Measurements from ENCODE around the gene PTPN1. TPM values are rescaled to one million over a fixed set of nuclear protein-coding genes. Genes with fewer than 3 reads are reported as not detected.
A peak's percentile ranks its signal among the peaks of the same experiment; 100 is the strongest.

The PTPN1 gene
- total and polyA plus RNA-seq, 2 of the 13 experiments (the other 11 are each of a cell fraction or from before 2014, with no cell fraction given) = 17.7 to 37.2 TPM

DNA sequence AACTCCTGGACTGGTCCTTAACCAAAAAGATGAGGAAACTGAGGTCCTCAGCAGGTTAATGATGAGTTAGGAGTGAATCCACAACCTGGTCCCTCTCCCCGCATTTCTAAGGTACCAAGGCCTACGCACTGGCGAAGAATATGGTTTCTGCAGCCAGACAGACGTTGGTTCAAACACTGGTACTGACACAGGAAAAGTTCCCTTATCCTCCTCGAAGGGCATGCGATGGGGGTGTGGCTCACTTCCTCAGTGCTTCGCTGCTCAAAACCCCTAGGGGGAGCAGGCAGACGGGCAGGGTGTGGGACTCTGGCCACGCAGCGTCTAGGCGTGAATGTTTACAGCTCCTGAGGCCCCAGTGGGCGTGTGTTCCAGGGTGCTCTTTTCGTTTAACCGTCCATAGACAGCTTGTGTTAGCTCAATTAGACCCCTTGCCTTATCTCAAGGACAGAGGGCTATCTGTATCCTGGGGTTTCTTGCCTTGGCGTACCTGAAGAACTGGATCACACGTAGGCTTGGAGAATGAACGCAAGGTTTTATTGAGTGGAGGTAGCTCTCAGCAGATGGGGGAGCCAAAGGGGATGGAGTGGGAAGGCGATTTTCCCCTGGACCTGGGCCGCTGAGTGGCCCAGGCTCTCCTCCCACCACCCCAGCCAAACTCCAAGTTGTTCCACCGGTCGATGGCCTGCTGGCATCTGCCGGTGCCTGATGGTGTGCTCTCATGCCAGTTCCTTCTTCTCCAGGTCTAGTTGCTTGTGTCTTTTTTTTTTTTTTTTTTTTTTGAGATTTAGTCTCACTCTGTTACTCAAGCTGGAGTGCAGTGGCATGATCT, 31.8 kb upstream of the PTPN1 start (continued):
- TF ChIP-seq NFKB2 (CRISPR knock-in tag; IDR thresholded peaks at IDR 0.05; ENCODE audit: borderline replicate concordance) (peak; percentile 89; the same call in 1 of the 2 replicates), ZNF382 (CRISPR knock-in tag; IDR thresholded peaks at IDR 0.05; ENCODE audit: borderline replicate concordance) (no peak), ZBTB37 (CRISPR knock-in tag; IDR thresholded peaks at IDR 0.05) (no peak), IKZF1 (IDR thresholded peaks at IDR 0.05) (no peak), ZNF781 (CRISPR knock-in tag; IDR thresholded peaks at IDR 0.05; ENCODE audit: borderline replicate concordance, not compliant biosample characterization) (peak; percentile 62), ZNF292 (CRISPR knock-in tag; IDR thresholded peaks at IDR 0.05; ENCODE audit: borderline replicate concordance, low read depth) (no peak; the same call in 1 of the 2 replicates), CCAR2 (optimal IDR thresholded peaks at IDR 0.05; ENCODE audit: low read depth, low read length) (no peak), MBD4 (IDR thresholded peaks at IDR 0.05; ENCODE audit: borderline replicate concordance, low read length) (no peak), HNRNPH1 (optimal IDR thresholded peaks at IDR 0.05; ENCODE audit: low read depth, low read length) (no peak), NFE2L2 (IDR thresholded peaks at IDR 0.05; ENCODE audit: low read length) (no peak), HNRNPLL (IDR thresholded peaks at IDR 0.05; ENCODE audit: low read depth, low read length, poor library complexity, severe bottlenecking) (no peak), CENPBD1 (CRISPR knock-in tag; IDR thresholded peaks at IDR 0.05; ENCODE audit: borderline replicate concordance, low read depth) (no peak), ZMYM2 (CRISPR knock-in tag; IDR thresholded peaks at IDR 0.05) (no peak), YEATS4 (CRISPR knock-in tag; IDR thresholded peaks at IDR 0.05; ENCODE audit: borderline replicate concordance) (peak; percentile 58; the same call in 1 of the 2 replicates), ZNF652 (CRISPR knock-in tag; IDR thresholded peaks at IDR 0.05; ENCODE audit: borderline replicate concordance, low read depth) (no peak; the same call in 1 of the 2 replicates), SIX4 (CRISPR knock-in tag; IDR thresholded peaks at IDR 0.05) (no peak), HMGA1 (CRISPR knock-in tag; conservative IDR thresholded peaks at IDR 0.05) (no peak), SRF (IDR thresholded peaks at IDR 0.05; ENCODE audit: low read depth, low read length) (no peak), RXRA (CRISPR knock-in tag; IDR thresholded peaks at IDR 0.05) (peak; percentile 54; the same call in 1 of the 2 replicates), ZNF569 (CRISPR knock-in tag; IDR thresholded peaks at IDR 0.05; ENCODE audit: borderline replicate concordance) (no peak), HDAC2 (CRISPR knock-in tag; IDR thresholded peaks at IDR 0.05) (peak; percentile 64), ZNF737 (CRISPR knock-in tag; IDR thresholded peaks at IDR 0.05; ENCODE audit: borderline replicate concordance) (no peak)
- TF ChIP-seq, protein P1, sequence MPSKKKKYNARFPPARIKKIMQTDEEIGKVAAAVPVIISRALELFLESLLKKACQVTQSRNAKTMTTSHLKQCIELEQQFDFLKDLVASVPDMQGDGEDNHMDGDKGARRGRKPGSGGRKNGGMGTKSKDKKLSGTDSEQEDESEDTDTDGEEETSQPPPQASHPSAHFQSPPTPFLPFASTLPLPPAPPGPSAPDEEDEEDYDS (CRISPR knock-in tag; IDR thresholded peaks at IDR 0.05) = no peak
- TF ChIP-seq, protein P2, sequence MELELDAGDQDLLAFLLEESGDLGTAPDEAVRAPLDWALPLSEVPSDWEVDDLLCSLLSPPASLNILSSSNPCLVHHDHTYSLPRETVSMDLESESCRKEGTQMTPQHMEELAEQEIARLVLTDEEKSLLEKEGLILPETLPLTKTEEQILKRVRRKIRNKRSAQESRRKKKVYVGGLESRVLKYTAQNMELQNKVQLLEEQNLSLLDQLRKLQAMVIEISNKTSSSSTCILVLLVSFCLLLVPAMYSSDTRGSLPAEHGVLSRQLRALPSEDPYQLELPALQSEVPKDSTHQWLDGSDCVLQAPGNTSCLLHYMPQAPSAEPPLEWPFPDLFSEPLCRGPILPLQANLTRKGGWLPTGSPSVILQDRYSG (CRISPR knock-in tag; IDR thresholded peaks at IDR 0.05) = no peak
